Muscle layer of duodenum (tissue), 2 donors: Measurements from ENCODE around the gene CALN1.

Experiments used
- H3K27ac ChIP-seq: one replicate; pipeline ENCODE4 v1.7.0; 2013; ENCODE audit warnings: mild to moderate bottlenecking, low read length
- H3K27me3 ChIP-seq: one replicate; pipeline ENCODE4 v1.7.0; 2013; ENCODE audit warnings: low read depth, mild to moderate bottlenecking, control low read depth, low read length
- H3K36me3 ChIP-seq, 2 donors: one replicate each; pipeline ENCODE4 v1.7.0; 2013; ENCODE audit warnings: low read length in 2 of 2, control low read depth in 1 of 2, mild to moderate bottlenecking in 1 of 2; ENCODE audit not compliant: insufficient read depth in 2 of 2, control insufficient read depth in 1 of 2
- H3K4me1 ChIP-seq, 2 donors: one replicate each; pipeline ENCODE4 v1.7.0; 2013; ENCODE audit warnings: low read length in 2 of 2, mild to moderate bottlenecking in 2 of 2, control low read depth in 1 of 2, moderate library complexity in 1 of 2; ENCODE audit not compliant: insufficient read depth in 2 of 2, control insufficient read depth in 1 of 2
- H3K4me3 ChIP-seq, 2 donors: one replicate each; pipeline ENCODE4 v1.7.0; 2013; ENCODE audit warnings: low read length in 2 of 2, low read depth in 1 of 2, mild to moderate bottlenecking in 1 of 2
- H3K9me3 ChIP-seq, 2 donors: one replicate each; pipeline ENCODE4 v1.7.0; 2013; ENCODE audit warnings: low read length in 2 of 2, control low read depth in 1 of 2, mild to moderate bottlenecking in 1 of 2; ENCODE audit not compliant: control insufficient read depth in 1 of 2
- donor health status: healthy.

The CALN1 gene

GRCh38 chr7:71911051-71911450 is 501.1 kb downstream of the CALN1 start:
- Histone ChIP-seq H3K9me3 (peaks cover 0 to 3% of the 10 kb centered on the region in 2 donors), H3K36me3 (no peaks in the 10 kb centered on the region), H3K4me1 (no peaks in the 10 kb centered on the region), H3K27me3 (no peaks in the 10 kb centered on the region), H3K4me3 (no peak overlapping the region), H3K27ac (no peak overlapping the region)

DNA sequence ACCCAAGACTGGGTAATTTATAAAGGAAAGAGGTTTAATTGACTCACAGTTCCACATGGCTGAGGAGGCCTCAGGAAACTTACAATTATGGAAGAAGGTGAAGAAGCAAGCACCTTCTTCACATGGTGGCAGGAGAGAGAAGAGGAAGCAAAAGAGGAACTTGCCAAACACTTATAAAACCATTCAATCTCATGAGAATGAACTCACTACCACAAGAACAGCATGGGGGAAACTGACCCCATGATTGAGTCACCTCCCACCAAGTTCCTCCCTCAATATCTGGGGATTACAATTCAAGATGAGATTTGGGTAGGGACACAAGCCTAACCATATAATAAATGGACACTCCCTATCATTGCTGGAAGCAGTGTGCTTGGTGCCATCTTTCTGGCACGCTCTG is 506.3 kb downstream of the CALN1 start:
- H3K27ac ChIP-seq: no peak overlapping the region

DNA sequence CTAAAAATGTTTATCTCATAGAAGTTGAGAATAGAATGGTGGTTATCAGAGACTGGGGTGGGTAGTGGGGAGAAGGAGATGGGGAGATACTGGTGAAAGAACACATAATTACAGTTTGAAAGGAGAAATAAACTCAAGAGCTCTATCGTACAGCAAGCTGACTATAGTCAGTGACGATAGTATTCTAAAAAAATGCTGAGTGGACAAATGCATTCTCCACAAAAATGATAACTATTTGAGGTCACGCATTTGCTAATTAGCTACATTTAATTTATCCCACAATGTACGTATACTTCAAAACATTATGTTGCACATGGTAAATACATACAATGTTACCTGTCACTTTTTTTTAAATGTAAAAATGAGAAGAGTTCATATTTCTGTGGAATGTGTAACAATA is 507.7 kb downstream of the CALN1 start:
- Histone ChIP-seq H3K27me3 (no peaks in the 10 kb centered on the region), H3K4me3 (no peak overlapping the region), H3K4me1 (no peaks in the 10 kb centered on the region), H3K9me3 (peaks cover 3 to 5% of the 10 kb centered on the region in 2 donors), H3K27ac (no peak overlapping the region), H3K36me3 (no peaks in the 10 kb centered on the region)

More for the DNA sequence above, 506.3 kb downstream of the CALN1 start:
- H3K36me3 ChIP-seq: no peaks in the 10 kb centered on the region
- no peak overlapping the region for H3K4me3 ChIP-seq
- H3K9me3 ChIP-seq: peaks cover 1 to 8% of the 10 kb centered on the region in 2 donors
- no peaks in the 10 kb centered on the region for H3K27me3 ChIP-seq
- no peaks in the 10 kb centered on the region for H3K4me1 ChIP-seq

GRCh38 chr7:71900556-71900955 is 511.6 kb downstream of the CALN1 start:
- no peaks in the 10 kb centered on the region for H3K27me3 ChIP-seq
- no peaks in the 10 kb centered on the region for H3K36me3 ChIP-seq
- H3K9me3 ChIP-seq: peaks cover 3 to 5% of the 10 kb centered on the region in 2 donors
- H3K4me3 ChIP-seq: no peak overlapping the region
- no peaks in the 10 kb centered on the region for H3K4me1 ChIP-seq
- H3K27ac ChIP-seq: no peak overlapping the region

GRCh38 chr7:71896535-71896934 is 515.6 kb downstream of the CALN1 start:
- H3K27me3 ChIP-seq: no peaks in the 10 kb centered on the region
- H3K9me3 ChIP-seq: peaks cover 0 to 3% of the 10 kb centered on the region in 2 donors
- no peaks in the 10 kb centered on the region for H3K36me3 ChIP-seq
- H3K4me1 ChIP-seq: no peaks in the 10 kb centered on the region
- no peak overlapping the region for H3K27ac ChIP-seq
- H3K4me3 ChIP-seq: no peak overlapping the region

- no peaks in the 10 kb centered on the region for H3K36me3 ChIP-seq
- no peaks in the 10 kb centered on the region for H3K4me1 ChIP-seq
- H3K27ac ChIP-seq: no peak overlapping the region
- H3K4me3 ChIP-seq: no peak overlapping the region
- no peaks in the 10 kb centered on the region for H3K27me3 ChIP-seq
- H3K9me3 ChIP-seq: peaks cover 4 to 28% of the 10 kb centered on the region in 2 donors
Measured at GRCh38 chr7:71886046-71886445, 526.1 kb downstream of the CALN1 start.

DNA sequence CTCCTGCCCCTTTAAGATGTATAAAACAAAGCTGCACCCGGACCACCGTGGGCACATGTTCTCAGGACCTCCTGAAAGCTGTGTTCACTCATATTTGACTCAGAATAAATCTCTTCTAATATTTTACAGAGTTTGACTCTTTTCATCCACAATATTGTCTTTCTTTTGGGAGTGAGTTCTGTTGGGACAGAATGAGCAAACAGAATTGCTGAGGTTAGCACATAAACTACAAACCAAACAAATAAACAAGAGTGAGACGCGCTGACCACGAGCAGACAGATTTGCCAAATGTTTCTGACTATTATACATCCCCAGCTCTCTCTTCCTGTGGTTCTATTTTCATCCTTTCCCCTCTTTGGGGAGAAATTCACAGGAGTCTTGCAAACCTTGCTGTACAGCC is 526.7 kb downstream of the CALN1 start:
- no peak overlapping the region for H3K27ac ChIP-seq
- H3K9me3 ChIP-seq: peaks cover 4 to 28% of the 10 kb centered on the region in 2 donors

DNA sequence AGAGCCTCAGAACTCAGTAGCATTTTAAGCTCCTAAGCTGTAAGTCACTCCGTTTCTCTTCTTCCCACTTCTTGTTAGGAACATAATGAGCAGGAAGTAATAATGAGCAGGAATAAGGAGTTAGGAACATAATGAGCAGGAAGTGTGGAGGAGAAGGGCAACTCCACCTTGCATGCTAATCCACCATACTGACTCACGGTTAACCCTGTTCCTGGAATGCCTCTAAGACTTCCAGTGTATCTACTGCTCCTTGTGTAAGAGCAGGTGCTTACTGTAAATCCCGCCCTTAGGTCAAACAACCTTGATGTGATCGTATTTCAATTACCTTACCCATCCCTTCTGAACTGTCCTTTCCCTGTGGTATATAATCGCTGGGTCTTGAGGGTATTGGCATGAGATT is 528.7 kb downstream of the CALN1 start:
- H3K9me3 ChIP-seq: peaks cover 4 to 26% of the 10 kb centered on the region in 2 donors
- H3K4me1 ChIP-seq: no peaks in the 10 kb centered on the region
- H3K4me3 ChIP-seq: no peak overlapping the region
- H3K36me3 ChIP-seq: no peaks in the 10 kb centered on the region
- H3K27ac ChIP-seq: no peak overlapping the region
- no peaks in the 10 kb centered on the region for H3K27me3 ChIP-seq

More for the DNA sequence above, 526.7 kb downstream of the CALN1 start:
- no peak overlapping the region for H3K4me3 ChIP-seq
- no peaks in the 10 kb centered on the region for H3K27me3 ChIP-seq
- no peaks in the 10 kb centered on the region for H3K4me1 ChIP-seq
- H3K36me3 ChIP-seq: no peaks in the 10 kb centered on the region

GRCh38 chr7:71871446-71871845 is 540.7 kb downstream of the CALN1 start:
- H3K4me3 ChIP-seq: no peak overlapping the region
- H3K9me3 ChIP-seq: peaks cover 0 to 2% of the 10 kb centered on the region in 2 donors
- H3K36me3 ChIP-seq: no peaks in the 10 kb centered on the region
- H3K4me1 ChIP-seq: no peaks in the 10 kb centered on the region
- no peaks in the 10 kb centered on the region for H3K27me3 ChIP-seq
- no peak overlapping the region for H3K27ac ChIP-seq

DNA sequence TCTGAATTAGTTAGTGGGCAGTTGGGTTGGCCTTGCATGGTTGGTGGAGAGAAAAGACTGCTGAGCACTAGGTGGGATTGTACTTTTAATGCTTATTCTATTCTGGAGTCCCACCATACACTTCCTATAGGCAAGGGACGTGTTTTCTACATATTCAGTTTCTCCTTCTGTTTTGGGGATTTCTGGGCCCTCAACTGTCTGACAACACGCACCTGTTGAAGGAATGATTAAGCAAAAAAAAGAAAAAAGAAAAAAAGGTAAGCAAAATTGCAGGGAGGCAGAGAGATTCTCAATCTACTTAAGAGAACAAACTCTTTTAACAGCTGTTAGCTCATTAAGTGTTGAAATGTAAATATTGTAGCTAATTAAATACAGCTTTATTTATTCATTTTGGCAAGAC is 541.3 kb downstream of the CALN1 start:
- Histone ChIP-seq H3K4me3 (no peak overlapping the region), H3K36me3 (no peaks in the 10 kb centered on the region), H3K9me3 (peaks cover 0 to 2% of the 10 kb centered on the region in 2 donors), H3K4me1 (no peaks in the 10 kb centered on the region), H3K27me3 (no peaks in the 10 kb centered on the region), H3K27ac (no peak overlapping the region)

GRCh38 chr7:71868797-71869196 is 543.3 kb downstream of the CALN1 start:
- H3K27me3 ChIP-seq: no peaks in the 10 kb centered on the region
- peaks cover 0 to 2% of the 10 kb centered on the region in 2 donors for H3K9me3 ChIP-seq
- H3K4me3 ChIP-seq: no peak overlapping the region
- no peak overlapping the region for H3K27ac ChIP-seq
- no peaks in the 10 kb centered on the region for H3K36me3 ChIP-seq
- no peaks in the 10 kb centered on the region for H3K4me1 ChIP-seq

GRCh38 chr7:71867626-71868025 is 544.5 kb downstream of the CALN1 start:
- Histone ChIP-seq H3K4me3 (no peak overlapping the region), H3K9me3 (peaks cover 0 to 2% of the 10 kb centered on the region in 2 donors), H3K36me3 (no peaks in the 10 kb centered on the region), H3K27ac (no peak overlapping the region), H3K4me1 (no peaks in the 10 kb centered on the region), H3K27me3 (no peaks in the 10 kb centered on the region)
